HepG2 (cell line): ENCODE results near the gene SFXN2. TPM values are rescaled to one million over a fixed set of nuclear protein-coding genes. Genes with fewer than 3 reads are reported as not detected.

Source experiments
- ATM ChIP-seq: fragments of 450-650 bp; IDR thresholded peaks from 2 replicates; pipeline ENCODE4 v1.7.1; 2017; ENCODE audit warnings: mild to moderate bottlenecking, borderline replicate concordance
- CENPX ChIP-seq: sonication (generic); formaldehyde crosslinking; IDR thresholded peaks from 2 replicates; pipeline ENCODE4 v1.9.0; 2021; ENCODE audit warnings: mild to moderate bottlenecking, missing genetic modification reagents, moderate library complexity
- EED ChIP-seq: sonication (generic); formaldehyde crosslinking; IDR thresholded peaks from 2 replicates; pipeline ENCODE4 v1.5.0; 2020; ENCODE audit warnings: mild to moderate bottlenecking, missing genetic modification reagents
- ESRRA ChIP-seq: sonication (generic); formaldehyde crosslinking; IDR thresholded peaks from 2 replicates; pipeline ENCODE4 v1.5.1; 2020; ENCODE audit warnings: mild to moderate bottlenecking, low read depth, missing genetic modification reagents
- GABPA ChIP-seq, 2 experiments: IDR thresholded peaks; 2 replicates each; pipeline ENCODE4 v1.6.1; 2011 to 2016; ENCODE audit warnings: low read depth in 2 of 2, low read length in 1 of 2, missing biosample characterization in 1 of 2, missing genetic modification characterization in 1 of 2
- KDM3A ChIP-seq: IDR thresholded peaks from 2 replicates; pipeline ENCODE4 v1.6.1; 2018; ENCODE audit warnings: low read depth, missing compliant biosample characterization
- MEF2D ChIP-seq: sonication (generic); formaldehyde crosslinking; IDR thresholded peaks from 2 replicates; pipeline ENCODE4 v1.5.1; 2020; ENCODE audit warnings: mild to moderate bottlenecking, missing genetic modification reagents
- NFYB ChIP-seq: sonication (generic); formaldehyde crosslinking; IDR thresholded peaks from 2 replicates; pipeline ENCODE4 v1.4.0; 2020; ENCODE audit warnings: missing genetic modification reagents
- SP5 ChIP-seq: IDR thresholded peaks from 2 replicates; pipeline ENCODE4 v1.6.1; 2016; ENCODE audit warnings: low read depth, borderline replicate concordance
- ZFP36L2 ChIP-seq: sonication (generic); formaldehyde crosslinking; IDR thresholded peaks from 2 replicates; pipeline ENCODE4 v1.4.0; 2020; ENCODE audit warnings: missing genetic modification reagents
- ZFP41 ChIP-seq: sonication (generic); formaldehyde crosslinking; IDR thresholded peaks from 2 replicates; pipeline ENCODE4 v1.4.0; 2020; ENCODE audit warnings: mild to moderate bottlenecking, missing genetic modification reagents, borderline replicate concordance
- ZMYM2 ChIP-seq: sonication (generic); formaldehyde crosslinking; IDR thresholded peaks from 2 replicates; pipeline ENCODE4 v1.8.0; 2022; ENCODE audit warnings: mild to moderate bottlenecking, missing genetic modification reagents
- ZNF460 ChIP-seq: sonication (generic); formaldehyde crosslinking; IDR thresholded peaks from 2 replicates; pipeline ENCODE4 v1.5.1; 2020; ENCODE audit warnings: missing genetic modification reagents, mild to moderate bottlenecking, borderline replicate concordance
- ZNF614 ChIP-seq: IDR thresholded peaks from 2 replicates; pipeline ENCODE4 v1.6.1; 2018; ENCODE audit warnings: missing biosample characterization, missing genetic modification reagents, inconsistent platforms, borderline replicate concordance
- ZNF737 ChIP-seq: sonication (generic); formaldehyde crosslinking; IDR thresholded peaks from 2 replicates; pipeline ENCODE4 v1.5.0; 2020; ENCODE audit warnings: missing genetic modification reagents, mild to moderate bottlenecking, borderline replicate concordance
- polyA plus RNA-seq, 8 experiments: library from polyadenylated mRNA; depleted of rRNA in 3 of 8; stranded (reverse) in 7 of 8; unstranded in 1 of 8; fragments of >200 nt; fragmentation: Illumina TruSeq in 4 of 8; extraction: Trizol in 4 of 8; gene quantifications; 2 replicates each; pipeline versions ENCODE4 v1.2.1 to v1.2.3, GENCODE V29; 2011 to 2016; ENCODE audit warnings: low read depth in 4 of 8, missing spikeins in 1 of 8, mixed read lengths in 1 of 8; ENCODE audit not compliant: insufficient read depth in 1 of 8
- total RNA-seq, 5 experiments: library from RNA; depleted of rRNA; stranded (reverse); fragments of >200 nt; fragmentation: Illumina TruSeq; extraction: Trizol; gene quantifications; 2 replicates each; pipeline ENCODE4 v1.2.3, GENCODE V29; 2016; ENCODE audit warnings: low read depth in 1 of 5
- TF ChIP-seq, protein P1 (sequence below): sonication (generic); formaldehyde crosslinking; IDR thresholded peaks from 2 replicates; pipeline ENCODE4 v1.4.0; 2020; ENCODE audit warnings: missing genetic modification reagents
- TF ChIP-seq, protein P2 (sequence below): sonication (generic); formaldehyde crosslinking; conservative IDR thresholded peaks from 2 replicates; pipeline ENCODE4 v1.5.0; 2020; ENCODE audit warnings: missing genetic modification reagents
- TF ChIP-seq, protein P3 (sequence below): sonication (generic); formaldehyde crosslinking; IDR thresholded peaks from 2 replicates; pipeline ENCODE4 v1.4.0; 2020; ENCODE audit warnings: low read depth, missing genetic modification reagents

Gene SFXN2
- total and polyA plus RNA-seq, 2 of the 13 experiments (the other 11 are each of a cell fraction or from before 2014, with no cell fraction given), result 12.8 to 21.1 TPM

DNA sequence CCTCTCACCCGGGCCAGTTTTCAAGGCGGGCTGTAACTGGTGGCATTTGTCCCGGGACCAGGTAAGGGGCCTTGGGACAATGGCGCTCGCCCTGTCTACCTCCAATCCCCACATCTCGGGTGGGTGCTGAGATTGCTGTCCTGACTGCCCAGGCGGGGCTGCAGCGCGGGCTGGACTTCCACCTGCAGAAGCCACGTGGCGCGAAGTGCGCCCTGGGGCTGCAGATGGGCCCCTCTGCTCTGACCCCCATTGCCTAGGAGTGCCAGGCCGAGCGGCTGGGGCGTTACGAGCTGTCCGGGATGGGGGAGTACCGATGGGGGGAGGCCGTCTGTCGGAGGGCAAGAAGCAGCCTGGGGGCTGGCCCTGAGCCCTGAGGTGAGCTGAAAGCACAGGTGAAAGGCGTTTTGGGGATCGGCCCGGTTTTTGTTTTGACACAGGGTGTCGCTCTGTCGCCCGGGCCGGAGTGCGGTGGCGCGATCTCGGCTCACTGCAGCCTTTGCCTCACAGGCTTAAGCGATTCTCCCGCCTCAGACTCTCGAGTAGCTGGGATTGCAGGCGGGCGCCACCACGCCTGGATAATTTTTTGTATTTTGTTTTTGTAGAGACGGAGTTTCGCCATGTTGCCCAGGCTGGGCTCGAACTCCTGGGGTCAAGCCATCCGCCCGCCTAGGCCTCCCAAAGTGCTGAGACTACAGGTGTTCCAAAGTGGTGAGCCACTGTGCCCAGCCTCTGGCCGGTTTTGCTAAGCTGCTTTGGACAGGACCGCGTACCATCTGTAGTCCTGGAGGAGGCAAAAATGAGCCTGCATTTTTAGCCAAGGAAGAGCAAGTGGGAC is at the start of gene SFXN2 (continued):
- TF ChIP-seq, protein P1, sequence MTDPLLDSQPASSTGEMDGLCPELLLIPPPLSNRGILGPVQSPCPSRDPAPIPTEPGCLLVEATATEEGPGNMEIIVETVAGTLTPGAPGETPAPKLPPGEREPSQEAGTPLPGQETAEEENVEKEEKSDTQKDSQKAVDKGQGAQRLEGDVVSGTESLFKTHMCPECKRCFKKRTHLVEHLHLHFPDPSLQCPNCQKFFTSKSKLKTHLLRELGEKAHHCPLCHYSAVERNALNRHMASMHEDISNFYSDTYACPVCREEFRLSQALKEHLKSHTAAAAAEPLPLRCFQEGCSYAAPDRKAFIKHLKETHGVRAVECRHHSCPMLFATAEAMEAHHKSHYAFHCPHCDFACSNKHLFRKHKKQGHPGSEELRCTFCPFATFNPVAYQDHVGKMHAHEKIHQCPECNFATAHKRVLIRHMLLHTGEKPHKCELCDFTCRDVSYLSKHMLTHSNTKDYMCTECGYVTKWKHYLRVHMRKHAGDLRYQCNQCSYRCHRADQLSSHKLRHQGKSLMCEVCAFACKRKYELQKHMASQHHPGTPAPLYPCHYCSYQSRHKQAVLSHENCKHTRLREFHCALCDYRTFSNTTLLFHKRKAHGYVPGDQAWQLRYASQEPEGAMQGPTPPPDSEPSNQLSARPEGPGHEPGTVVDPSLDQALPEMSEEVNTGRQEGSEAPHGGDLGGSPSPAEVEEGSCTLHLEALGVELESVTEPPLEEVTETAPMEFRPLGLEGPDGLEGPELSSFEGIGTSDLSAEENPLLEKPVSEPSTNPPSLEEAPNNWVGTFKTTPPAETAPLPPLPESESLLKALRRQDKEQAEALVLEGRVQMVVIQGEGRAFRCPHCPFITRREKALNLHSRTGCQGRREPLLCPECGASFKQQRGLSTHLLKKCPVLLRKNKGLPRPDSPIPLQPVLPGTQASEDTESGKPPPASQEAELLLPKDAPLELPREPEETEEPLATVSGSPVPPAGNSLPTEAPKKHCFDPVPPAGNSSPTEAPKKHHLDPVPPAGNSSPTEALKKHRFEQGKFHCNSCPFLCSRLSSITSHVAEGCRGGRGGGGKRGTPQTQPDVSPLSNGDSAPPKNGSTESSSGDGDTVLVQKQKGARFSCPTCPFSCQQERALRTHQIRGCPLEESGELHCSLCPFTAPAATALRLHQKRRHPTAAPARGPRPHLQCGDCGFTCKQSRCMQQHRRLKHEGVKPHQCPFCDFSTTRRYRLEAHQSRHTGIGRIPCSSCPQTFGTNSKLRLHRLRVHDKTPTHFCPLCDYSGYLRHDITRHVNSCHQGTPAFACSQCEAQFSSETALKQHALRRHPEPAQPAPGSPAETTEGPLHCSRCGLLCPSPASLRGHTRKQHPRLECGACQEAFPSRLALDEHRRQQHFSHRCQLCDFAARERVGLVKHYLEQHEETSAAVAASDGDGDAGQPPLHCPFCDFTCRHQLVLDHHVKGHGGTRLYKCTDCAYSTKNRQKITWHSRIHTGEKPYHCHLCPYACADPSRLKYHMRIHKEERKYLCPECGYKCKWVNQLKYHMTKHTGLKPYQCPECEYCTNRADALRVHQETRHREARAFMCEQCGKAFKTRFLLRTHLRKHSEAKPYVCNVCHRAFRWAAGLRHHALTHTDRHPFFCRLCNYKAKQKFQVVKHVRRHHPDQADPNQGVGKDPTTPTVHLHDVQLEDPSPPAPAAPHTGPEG (CRISPR knock-in tag), result no peak
- TF ChIP-seq NFYB (CRISPR knock-in tag) (no peak; the same call in 1 of the 2 replicates), MEF2D (no peak; the same call in 1 of the 2 replicates), SP5 (CRISPR knock-in tag) (no peak), ZMYM2 (CRISPR knock-in tag) (peak; percentile 43; the same call in 1 of the 2 replicates), ATM (no peak), ESRRA (CRISPR knock-in tag) (no peak; the same call in 1 of the 2 replicates), EED (CRISPR knock-in tag) (no peak), ZNF737 (CRISPR knock-in tag) (no peak), ZNF614 (CRISPR knock-in tag) (no peak), ZFP41 (CRISPR knock-in tag) (no peak), GABPA (IDR thresholded peaks at IDR 0.05; ENCODE audit: low read depth, low read length) (no peak), GABPA (CRISPR knock-in tag; IDR thresholded peaks at IDR 0.05; ENCODE audit: low read depth) (no peak), ZNF460 (CRISPR knock-in tag) (peak; percentile 18; the same call in 1 of the 2 replicates), ZFP36L2 (no peak), CENPX (CRISPR knock-in tag) (no peak), KDM3A (CRISPR knock-in tag) (0 out of 2 replicates have a peak, but pooled peaks have one; percentile 30)
- TF ChIP-seq, protein P2, sequence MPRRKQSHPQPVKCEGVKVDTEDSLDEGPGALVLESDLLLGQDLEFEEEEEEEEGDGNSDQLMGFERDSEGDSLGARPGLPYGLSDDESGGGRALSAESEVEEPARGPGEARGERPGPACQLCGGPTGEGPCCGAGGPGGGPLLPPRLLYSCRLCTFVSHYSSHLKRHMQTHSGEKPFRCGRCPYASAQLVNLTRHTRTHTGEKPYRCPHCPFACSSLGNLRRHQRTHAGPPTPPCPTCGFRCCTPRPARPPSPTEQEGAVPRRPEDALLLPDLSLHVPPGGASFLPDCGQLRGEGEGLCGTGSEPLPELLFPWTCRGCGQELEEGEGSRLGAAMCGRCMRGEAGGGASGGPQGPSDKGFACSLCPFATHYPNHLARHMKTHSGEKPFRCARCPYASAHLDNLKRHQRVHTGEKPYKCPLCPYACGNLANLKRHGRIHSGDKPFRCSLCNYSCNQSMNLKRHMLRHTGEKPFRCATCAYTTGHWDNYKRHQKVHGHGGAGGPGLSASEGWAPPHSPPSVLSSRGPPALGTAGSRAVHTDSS (CRISPR knock-in tag), result no peak
- TF ChIP-seq, protein P3, sequence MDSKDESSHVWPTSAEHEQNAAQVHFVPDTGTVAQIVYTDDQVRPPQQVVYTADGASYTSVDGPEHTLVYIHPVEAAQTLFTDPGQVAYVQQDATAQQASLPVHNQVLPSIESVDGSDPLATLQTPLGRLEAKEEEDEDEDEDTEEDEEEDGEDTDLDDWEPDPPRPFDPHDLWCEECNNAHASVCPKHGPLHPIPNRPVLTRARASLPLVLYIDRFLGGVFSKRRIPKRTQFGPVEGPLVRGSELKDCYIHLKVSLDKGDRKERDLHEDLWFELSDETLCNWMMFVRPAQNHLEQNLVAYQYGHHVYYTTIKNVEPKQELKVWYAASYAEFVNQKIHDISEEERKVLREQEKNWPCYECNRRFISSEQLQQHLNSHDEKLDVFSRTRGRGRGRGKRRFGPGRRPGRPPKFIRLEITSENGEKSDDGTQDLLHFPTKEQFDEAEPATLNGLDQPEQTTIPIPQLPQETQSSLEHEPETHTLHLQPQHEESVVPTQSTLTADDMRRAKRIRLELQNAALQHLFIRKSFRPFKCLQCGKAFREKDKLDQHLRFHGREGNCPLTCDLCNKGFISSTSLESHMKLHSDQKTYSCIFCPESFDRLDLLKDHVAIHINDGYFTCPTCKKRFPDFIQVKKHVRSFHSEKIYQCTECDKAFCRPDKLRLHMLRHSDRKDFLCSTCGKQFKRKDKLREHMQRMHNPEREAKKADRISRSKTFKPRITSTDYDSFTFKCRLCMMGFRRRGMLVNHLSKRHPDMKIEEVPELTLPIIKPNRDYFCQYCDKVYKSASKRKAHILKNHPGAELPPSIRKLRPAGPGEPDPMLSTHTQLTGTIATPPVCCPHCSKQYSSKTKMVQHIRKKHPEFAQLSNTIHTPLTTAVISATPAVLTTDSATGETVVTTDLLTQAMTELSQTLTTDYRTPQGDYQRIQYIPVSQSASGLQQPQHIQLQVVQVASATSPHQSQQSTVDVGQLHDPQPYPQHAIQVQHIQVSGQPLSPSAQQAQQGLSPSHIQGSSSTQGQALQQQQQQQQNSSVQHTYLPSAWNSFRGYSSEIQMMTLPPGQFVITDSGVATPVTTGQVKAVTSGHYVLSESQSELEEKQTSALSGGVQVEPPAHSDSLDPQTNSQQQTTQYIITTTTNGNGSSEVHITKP (CRISPR knock-in tag), result no peak
